Upper lobe of left lung (tissue), 4 donors: ENCODE measurements around the gene ZSCAN25.
A peak's percentile ranks its signal among the peaks of the same experiment; 100 is the strongest.

Experiments used
- EP300 ChIP-seq, 4 donors: sonication (generic); formaldehyde crosslinking; IDR thresholded peaks; one replicate each; pipeline ENCODE4 v1.5.1; 2017; ENCODE audit warnings: antibody characterized with exemption in 4 of 4, control low read depth in 2 of 4
- POLR2A ChIP-seq, 4 donors: fragments of 450-650 bp; IDR thresholded peaks; one replicate each; pipeline ENCODE4 v1.5.1; 2016 to 2017; ENCODE audit warnings: antibody characterized with exemption in 4 of 4, mild to moderate bottlenecking in 2 of 4
- POLR2AphosphoS5 ChIP-seq, 2 donors: sonication (generic); formaldehyde crosslinking; IDR thresholded peaks; one replicate each; pipeline ENCODE4 v1.5.1; 2017; ENCODE audit warnings: antibody characterized with exemption in 2 of 2
- TF ChIP-seq, protein P1 (sequence below), 6 experiments: fragments of 450-650 bp in 4 of 6; fragments of 200-600 bp in 2 of 6; sonication (generic) in 2 of 6; IDR thresholded peaks; one replicate each; pipeline ENCODE4 v1.5.1; 2016 to 2019; ENCODE audit warnings: antibody characterized with exemption in 6 of 6

DNA sequence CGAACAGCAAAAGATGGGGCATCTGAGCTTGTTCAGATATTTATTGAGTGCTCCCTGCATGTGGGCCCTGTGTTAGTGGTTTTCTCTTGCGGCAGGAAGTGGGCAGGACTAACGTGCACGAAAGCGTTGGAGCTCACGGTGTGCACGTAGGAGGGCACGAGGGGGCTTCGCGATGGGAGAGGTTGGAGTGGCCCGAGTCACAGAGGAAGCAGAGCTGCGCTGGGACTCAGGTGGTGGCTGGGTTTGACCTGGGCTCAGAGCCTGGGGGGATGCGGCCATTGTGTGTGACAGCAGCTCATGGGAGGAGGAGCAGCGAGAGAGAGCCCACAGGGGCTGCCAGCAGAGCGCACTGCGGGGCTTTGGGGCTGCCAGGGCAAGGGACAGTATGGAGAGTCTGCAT is 7.7 kb downstream of the ZSCAN25 start:
- TF ChIP-seq, protein P1, sequence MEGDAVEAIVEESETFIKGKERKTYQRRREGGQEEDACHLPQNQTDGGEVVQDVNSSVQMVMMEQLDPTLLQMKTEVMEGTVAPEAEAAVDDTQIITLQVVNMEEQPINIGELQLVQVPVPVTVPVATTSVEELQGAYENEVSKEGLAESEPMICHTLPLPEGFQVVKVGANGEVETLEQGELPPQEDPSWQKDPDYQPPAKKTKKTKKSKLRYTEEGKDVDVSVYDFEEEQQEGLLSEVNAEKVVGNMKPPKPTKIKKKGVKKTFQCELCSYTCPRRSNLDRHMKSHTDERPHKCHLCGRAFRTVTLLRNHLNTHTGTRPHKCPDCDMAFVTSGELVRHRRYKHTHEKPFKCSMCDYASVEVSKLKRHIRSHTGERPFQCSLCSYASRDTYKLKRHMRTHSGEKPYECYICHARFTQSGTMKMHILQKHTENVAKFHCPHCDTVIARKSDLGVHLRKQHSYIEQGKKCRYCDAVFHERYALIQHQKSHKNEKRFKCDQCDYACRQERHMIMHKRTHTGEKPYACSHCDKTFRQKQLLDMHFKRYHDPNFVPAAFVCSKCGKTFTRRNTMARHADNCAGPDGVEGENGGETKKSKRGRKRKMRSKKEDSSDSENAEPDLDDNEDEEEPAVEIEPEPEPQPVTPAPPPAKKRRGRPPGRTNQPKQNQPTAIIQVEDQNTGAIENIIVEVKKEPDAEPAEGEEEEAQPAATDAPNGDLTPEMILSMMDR (IDR thresholded peaks at IDR 0.05) = no peak
- TF ChIP-seq POLR2A (IDR thresholded peaks at IDR 0.05) (no peak), POLR2AphosphoS5 (IDR thresholded peaks at IDR 0.05) (peak in 1 of 2 donors; percentile 14), EP300 (IDR thresholded peaks at IDR 0.05) (no peak)
